Raji (cell line): ENCODE results near the gene GSTM3.

ENCODE experiments used
- POLR2A ChIP-seq: IDR thresholded peaks from 2 replicates; pipeline ENCODE4 v1.6.1; 2011; ENCODE audit warnings: low read depth, low read length, control low read depth; ENCODE audit not compliant: insufficient read depth

GSTM3 gene

DNA sequence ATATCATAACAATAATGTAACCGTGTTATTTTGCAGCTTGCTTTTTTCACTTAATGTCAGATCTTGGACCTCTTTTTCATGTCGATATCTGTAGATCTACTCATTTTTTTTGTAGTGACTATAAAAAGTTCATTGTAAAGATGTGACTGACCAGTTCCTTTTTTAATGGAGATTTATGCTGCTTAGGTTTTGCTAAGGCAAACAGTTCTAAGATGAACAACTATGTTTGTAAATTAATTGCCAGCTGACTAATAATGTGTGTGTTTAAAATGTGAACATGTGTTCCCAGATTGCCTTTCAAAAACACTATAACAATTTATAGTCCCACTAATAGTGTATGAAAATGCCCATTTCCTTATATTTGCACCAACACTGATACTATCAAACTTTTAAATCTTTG, 41.0 kb upstream of the GSTM3 start:
- TF ChIP-seq POLR2A: no peak

DNA sequence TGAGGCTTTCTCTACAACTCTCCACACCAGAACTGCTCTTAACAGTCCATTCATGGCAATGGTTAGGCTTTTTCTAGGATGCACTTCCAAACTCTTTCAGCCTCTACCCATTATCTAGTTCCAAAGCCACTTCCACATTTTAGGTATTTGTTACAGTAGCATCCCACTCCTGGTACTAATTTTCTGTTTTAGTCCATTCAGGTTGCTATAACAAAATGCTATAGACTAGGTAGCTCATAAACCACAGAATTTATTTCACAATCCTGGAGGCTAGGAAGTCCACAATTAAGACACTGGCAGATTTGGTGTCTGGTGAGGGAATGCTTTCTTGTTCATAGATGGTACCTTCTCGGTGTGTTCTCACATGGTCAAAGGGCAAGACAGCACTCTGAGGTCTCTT, 40.1 kb upstream of the GSTM3 start:
- TF ChIP-seq POLR2A: no peak

DNA sequence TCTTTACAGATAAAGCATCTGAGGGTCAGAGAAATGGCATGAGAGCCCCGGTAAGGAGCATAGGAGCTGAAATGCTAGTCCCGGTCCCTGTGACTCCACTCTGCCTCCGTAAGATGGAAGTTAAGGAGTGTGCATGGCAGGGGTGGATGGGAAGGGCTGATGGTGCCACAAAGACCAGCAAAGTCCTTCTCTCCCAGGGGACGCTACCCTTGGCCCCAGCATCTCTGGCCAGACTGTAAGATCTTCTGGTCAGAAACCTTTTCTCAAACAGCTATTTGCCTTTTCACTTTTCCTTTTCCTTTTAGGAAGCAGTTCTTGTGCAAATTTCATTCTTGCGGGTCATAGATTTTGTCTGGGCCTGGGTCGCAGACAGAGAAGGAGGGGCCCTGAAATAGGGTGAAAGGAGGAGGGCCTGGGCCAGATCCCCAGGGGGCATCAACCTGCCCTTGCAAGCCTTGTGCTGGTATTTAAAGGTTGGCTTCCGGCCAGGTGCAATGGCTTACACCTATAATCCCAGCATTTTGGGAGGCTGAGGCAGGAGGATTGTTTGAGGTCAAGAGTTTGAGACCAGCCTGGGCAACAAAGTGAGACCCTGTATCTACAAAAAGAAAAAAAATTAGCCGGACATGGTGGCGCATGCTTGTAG, 37.3 kb upstream of the GSTM3 start:
- no peak for TF ChIP-seq POLR2A

DNA sequence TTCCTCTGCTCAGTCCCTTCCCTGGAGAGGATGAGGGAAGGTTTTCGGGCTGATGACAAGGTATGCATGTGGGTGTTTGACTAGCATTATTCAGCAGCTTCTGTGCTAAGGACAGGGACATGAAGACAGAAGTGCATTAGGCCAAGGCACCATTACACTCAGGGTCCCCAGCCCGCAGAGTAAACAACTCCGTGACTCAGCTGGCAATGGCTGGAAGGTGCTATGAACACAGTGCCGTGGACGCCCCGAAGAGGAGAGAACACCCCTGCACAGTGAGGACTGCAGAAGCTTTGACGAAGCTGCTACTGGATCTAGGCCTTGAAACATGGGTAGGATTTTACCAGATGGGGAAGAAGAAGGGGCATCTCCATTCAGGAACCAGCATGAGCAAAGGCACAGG, 36.6 kb upstream of the GSTM3 start:
- TF ChIP-seq POLR2A: no peak

DNA sequence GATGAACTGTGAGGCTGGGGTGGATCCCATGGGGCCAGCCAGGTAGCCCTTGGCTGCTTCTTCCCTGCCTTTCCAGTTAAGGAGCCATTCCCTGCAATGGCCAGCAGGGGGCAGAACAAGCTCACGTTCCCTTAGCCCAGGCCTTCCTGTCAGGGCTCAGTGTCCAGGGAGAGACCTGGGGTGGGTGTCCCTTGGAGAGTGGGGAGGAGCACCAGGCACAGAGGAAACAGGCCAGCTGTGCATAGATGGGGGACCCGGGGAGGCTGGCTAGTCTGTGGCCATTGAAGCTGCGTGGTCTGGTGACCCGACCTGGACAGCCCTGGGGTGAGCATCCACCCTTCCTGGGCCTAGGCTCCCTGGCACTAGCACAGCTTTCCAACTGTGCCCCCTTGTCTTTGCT, 36.1 kb upstream of the GSTM3 start:
- TF ChIP-seq POLR2A: no peak

DNA sequence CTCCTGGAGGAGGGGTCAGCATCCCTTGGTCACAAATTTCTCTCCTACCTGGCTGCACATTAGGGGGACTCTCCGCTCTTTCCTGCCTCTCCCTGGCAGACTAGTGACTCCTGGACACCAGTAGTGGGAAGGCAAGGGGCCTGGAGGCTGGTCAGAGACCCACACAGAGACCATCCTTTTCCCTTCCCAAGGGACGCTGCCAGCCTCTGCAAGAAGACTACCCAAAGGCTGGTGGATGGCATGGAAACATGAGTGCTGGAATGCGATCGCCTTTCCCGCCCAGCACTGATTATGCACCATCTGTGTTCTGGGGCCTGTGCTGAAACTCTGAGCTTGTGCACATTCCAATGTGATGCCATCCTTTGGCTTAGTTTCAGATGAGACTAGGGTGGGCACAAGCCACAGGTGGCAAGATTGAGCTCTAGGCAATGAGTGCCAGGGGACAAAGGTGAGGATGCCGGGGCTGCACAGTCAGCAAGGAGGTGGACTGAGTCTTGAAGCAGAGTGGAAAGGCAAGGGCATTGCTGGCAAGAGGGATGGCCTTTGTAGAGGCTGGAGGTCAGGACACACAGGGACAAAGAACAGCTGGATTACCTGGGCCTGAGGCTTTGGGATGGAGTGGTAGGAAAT, 35.5 kb upstream of the GSTM3 start:
- TF ChIP-seq POLR2A: no peak

DNA sequence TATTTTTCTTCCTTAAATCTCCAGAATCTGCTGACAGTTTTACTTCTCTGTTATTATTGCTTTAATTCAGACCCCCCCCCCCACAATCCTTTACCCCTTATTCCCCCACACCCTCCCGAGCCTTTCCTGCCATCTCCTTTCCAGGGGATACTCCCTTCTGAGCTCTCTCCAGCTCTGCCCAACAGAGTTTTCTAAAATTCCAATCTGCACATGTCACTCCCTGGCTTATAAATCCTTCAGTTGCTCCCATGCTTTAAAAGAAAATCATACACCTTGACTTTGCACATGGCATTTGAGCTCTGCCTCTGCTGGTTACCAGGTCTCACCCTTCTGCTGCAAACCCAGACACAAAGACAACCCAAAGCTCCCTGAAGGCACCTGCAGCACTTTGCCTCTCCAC, 34.6 kb upstream of the GSTM3 start:
- TF ChIP-seq POLR2A: no peak

DNA sequence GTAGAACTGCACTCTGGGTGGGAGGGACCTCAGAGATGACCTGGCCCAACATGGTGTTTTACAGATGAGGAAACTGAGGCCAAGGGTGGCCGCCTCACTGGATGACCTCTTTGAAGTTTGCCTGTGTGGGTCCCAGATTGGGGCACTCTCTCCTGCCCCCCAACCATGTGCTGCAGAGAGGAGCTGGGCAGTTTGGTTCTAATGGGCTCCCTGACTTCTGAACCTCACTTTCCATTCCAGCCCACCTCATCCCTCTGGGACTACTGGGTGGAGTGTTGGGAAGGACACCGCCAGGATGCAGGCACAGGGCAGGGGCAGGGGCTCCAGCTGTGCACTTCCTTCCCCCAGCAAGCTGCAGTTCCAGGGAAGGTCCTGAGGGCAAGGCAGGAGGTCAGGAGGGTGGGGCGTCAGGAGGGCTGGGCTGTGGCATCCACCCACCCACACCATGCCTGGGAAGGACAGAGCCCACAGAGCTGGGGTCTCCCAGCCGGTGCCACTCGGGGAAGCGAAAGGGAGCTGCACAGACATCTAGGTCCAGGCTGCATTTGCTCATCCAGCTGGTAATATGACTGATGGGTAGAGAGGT, 33.2 kb upstream of the GSTM3 start:
- no peak for TF ChIP-seq POLR2A

DNA sequence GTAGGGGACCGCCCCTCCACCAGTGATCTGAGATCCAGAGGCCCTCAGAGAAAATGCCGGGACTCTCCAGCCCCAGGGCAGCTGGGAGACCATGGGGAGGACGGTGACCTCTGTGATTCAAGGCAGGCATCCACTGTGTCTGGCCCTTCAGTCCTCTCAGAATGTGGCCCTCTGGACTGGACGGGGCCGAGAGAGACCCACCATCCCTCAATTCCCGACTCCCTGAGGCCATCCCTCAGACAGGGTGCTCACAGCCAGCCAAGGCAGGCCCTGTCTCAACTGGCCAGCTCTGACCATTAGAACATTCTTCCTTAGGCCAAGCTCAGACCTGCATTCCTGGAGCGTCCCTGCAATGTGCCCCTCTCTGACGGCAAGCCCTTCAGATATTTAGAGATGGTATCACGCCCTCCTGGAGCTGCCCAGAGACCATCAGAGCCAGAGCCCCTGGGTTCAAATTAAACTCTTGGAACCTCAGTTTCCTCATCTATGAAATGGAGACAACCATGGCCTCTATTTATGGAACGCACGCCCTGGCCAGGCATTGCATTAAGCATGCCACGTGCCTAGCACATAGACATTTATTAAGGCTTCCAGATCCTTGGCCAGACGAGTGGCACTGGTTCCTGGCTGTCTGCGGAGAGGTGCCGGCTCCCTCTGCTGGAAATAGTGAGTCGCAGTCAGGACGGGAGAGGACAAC, 32.5 kb upstream of the GSTM3 start:
- TF ChIP-seq POLR2A: no peak

DNA sequence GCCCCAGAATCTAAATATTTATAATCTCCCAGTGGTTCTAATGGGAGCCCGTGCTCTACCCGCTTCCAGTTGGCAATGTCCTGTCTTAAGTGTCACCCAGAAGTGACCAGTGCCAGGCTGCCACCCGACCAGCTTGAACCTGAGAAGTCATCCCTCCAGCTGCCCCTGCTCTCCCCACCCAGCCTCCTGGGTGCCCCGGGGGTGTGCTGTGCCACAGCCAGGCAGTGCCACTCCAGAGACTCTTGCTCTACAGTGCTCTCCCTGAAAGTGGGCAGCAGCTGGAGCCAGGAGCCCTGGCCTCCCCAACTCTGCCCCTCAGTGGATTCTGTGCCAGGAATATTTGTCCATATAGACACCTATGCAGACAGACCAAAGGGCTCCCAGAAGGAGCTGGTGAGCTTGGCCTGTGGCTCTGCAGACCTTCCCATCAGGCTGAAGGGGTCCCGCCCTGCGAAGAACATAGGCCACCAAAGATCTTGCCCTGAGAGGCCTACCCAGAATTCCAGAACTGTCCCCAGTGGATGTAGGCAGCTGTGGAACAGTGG, 31.9 kb upstream of the GSTM3 start:
- TF ChIP-seq POLR2A: no peak

DNA sequence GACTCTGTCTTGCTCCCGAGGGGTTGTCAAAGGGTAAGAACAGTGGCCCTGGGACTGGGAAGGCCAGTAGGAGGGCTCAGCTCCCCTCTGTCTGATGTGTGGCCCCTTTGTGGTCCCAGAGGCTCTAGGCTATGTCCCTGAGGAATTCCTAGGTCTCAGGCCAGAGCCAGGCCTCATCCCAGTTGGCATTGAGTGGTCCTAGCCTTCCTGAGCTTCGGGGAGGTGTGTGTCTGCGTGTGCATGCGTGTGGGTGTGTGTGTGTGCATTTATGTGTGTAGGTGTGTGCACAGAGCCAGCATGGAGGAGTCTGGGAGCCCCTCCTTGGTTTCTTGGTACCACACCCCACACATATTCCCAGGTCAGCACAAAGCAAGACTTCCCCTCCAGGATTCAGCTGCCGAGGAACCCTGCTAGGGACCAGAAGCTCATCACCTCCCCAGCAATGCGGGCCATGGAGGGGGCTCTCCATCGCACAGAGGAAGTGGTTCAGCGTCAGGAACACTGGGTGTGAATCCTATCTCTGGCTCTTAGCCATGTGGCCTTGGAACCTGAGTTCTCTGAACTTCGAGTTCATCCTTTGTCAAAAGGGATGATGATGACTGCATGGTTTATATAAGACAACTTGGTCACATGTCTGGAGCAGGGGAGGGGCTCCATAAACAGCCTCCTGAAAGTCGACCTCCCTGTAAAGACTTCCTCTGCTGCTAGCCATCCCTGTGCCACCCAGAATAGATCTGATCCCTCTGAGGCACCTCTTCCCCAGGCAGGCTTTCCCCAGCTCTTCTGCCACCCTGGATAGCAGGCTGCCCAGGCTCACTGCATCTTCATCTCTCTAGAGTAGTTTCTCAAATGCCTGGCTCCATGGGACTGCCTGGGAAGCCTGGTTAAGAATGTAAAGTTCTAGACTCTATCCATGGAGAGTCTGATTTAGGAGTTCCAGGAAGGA, 31.1 kb upstream of the GSTM3 start:
- no peak for TF ChIP-seq POLR2A

DNA sequence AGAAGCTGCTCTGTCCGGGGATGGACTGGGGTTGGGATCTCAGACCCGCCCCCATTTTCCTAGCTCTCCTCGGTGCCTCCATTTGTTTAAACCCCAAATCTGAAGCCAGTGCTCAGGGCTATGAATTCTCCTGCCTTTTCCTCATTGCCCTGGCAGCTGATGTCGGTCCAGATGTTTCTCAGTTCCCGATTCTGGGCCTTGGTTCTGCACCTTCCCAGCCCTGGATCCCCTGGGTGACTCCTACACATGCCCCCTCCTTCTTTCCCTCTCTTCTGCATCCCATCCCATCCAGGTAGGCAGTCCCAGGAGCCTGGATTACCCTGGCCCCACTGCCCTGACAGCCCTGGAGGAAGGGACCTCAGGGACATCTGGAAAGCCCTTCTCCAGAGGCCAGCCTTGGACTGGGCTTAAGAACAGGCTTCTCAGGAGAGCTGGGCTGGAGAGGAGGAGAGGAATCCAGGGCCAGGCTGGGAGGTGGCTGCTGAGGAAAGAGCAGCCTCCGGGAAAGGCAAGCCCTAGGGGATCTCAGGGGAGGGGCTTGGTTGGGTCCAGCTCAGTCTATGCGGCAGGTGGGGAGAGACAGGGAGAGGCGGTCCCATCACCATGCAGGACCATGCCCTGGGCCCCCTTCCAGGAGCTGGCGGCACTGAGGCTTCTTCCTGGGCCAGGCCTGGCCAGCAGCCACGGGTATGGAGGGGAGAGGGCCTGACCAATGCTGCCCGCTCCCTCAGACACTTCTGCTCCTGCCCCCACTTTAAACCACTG, 29.7 kb upstream of the GSTM3 start:
- no peak for TF ChIP-seq POLR2A

DNA sequence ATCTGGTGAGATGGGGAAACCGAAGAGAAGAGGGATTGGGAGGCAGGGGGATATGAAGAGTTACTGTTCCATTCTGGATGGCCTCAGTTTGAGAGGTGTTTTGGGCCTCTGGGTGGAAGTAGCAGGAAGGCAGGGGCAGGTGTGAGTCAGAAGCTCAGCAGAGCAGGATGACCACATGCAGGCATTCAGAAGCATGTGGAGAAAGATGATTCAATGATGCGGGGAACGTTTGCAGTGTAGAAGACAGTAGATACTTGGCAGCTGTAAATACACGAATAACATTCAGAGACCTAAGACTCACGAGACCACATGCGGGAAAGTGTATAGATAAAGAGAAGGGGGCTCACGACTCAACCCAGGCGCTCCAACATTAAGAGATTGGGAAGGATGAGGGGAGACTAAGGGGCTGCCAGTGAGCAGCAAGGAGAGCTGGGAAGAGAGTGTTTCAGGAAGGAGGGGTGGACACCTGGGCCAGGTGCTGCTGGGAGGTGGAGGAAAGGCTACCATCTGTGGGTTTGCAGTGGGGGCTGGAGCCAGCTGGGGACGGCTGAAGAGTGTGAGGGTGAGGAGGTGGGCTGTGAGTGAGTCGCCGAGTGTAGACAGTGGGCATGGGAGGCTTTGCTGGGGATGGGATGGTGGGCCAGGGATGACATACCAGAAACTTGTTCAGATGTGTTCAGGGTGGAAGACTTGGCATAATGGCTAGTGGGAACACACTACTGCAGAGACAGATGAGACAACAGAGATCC, 28.7 kb upstream of the GSTM3 start:
- no peak for TF ChIP-seq POLR2A
